Cardiac septum (tissue), 1 donor: ENCODE results near the gene ATCAY. TPM values are rescaled to one million over a fixed set of nuclear protein-coding genes. Genes with fewer than 3 reads are reported as not detected.
"Not testable (repeated sequence)": the region's sequence is repeated elsewhere in the genome, so short reads cannot be mapped to it uniquely, and the experiment has no call there.

Source experiments
- DNase-seq: peaks from one replicate; pipeline ENCODE4 v3.0.0-alpha.2; 2020; ENCODE audit warnings: low spot score
- intact Hi-C: fragments of 100-400 bp; cut with DNase I; formaldehyde crosslinking; loops from one replicate; pipeline ENCODE4 v1.14.0; 2022
- total RNA-seq: library from RNA; stranded (reverse); fragmentation: NEBNext Ultra II Directional; extraction: Animal tissue kit (Norgen Biotek cat#: 25700); gene quantifications from one replicate; pipeline ENCODE4 v1.2.1, GENCODE V29; 2021
- donor health status: DM: no; HTN: no; CAD: no.

Gene ATCAY
- total RNA-seq, 1 donor from 2014 or later: not detected

DNA sequence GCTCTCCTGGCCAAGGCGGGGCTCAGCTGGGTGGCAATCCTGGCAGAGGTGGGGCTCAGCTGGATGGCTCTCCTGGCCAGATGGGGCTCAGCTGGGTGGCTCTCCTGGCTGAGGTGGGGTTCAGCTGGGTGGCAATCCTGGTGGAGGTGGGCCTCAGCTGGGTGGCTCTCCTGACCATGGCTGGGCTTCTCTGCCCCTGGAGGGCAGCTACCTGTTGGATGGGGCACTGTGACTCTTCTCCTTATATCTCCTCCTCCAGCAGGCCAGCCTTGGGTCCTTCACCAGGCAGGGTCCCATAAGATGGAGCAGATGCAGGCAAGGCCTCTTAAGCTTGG lies 28.3 kb upstream of the ATCAY start:
- DNase-seq: no peak
- intact Hi-C loops: no loop called here

DNA sequence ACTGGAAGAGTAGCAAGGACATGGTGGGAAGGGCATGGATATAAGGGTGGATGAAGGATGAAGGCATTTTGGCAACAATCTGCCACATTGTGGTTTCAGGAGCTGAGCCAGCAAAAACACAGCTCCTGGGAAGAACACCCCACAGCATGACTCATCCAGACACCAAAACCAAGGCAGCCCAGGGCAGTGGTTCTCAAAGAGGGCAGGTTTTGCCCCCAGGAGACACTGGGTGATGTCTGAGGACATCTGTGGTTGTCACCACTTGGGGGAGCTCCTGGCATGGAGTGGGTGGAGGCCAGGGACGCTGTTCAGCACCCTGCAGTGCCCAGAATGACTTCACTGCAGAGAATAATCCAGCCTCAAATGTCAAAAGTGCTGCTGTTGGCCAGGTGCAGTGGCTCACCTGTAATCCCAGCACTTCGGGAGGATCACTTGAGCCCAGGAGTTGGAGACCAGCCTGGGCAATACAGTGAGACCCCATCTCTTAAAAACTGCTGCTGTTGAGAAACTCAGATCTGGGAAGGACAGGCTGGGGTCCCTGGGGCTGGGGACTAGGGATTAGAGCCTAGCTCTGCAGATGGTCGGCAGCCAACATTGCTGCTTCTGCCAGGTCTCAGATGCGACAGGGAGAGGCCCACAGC lies 27.8 kb upstream of the ATCAY start:
- no peak for DNase-seq

DNA sequence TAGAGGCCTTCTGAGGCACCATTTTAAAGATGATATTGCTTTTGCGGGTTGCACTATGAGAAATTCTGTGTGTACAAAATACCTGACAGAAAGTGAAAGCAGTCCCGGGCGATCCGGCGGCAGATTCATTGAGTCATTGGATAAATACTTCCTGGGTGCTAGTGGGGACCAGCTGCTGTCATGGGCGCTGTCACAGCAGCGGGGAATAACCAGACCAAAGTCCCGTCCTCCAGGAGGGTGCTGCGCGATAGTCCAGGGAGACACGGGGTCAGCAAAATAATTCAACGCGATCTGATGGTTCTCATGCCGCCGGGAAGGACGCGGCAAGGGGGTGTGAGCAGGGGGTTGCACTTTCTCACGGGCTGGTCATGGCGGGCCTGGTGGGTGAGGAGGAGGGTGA lies 25.2 kb upstream of the ATCAY start:
- intact Hi-C loops: no loop called here
- no peak for DNase-seq

More for the DNA sequence above, 27.8 kb upstream of the ATCAY start:
- intact Hi-C loops: no loop called here

DNA sequence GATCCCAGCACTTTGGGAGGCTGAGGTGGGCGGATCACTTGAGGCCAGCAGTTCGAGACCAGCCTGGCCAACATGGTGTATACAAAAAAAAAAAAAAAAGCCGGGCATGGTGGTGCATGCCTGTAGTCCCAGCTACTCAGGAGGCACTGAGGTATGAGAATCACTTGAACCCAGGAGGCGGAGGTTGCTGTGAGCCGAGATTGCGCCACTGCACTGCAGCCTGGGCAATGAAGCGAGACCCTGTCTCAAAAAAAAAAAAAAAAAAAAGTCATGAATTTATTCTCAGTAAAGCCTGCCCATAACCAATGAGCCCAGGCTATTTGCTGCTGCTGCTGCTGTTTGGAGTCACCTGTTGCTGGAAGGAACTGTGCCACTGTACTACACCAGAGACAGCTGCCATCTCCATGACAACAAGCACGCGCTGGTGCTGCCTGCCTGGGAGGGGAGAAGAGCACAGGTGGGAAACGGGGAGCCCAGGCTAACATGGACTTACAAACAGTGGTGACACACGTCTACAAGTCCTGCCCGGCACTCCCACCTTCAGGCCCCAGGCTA lies 23.0 kb upstream of the ATCAY start:
- intact Hi-C loops: no loop called here

DNA sequence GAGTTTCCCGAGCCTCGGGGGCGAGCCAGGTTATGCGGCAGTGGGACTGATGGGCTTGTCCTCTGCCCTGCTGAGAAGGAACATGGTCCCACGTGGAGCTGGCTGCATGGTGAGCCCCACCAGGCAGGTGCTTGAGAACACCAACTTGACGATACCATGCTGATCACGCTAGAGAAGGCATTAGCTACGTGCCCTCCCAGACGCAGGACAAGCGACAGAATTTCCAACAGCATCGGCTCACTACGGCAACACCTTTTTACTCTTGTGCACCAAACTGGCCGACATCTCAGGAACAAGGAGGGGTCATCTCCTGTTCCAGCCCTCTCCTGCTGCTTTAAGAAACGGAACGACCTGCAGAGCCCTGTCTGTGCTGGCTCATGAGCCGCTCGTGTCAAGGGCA lies 20.0 kb upstream of the ATCAY start:
- intact Hi-C loops: no loop called here
- no peak for DNase-seq

More for the DNA sequence above, 23.0 kb upstream of the ATCAY start:
- DNase-seq: no peak

DNA sequence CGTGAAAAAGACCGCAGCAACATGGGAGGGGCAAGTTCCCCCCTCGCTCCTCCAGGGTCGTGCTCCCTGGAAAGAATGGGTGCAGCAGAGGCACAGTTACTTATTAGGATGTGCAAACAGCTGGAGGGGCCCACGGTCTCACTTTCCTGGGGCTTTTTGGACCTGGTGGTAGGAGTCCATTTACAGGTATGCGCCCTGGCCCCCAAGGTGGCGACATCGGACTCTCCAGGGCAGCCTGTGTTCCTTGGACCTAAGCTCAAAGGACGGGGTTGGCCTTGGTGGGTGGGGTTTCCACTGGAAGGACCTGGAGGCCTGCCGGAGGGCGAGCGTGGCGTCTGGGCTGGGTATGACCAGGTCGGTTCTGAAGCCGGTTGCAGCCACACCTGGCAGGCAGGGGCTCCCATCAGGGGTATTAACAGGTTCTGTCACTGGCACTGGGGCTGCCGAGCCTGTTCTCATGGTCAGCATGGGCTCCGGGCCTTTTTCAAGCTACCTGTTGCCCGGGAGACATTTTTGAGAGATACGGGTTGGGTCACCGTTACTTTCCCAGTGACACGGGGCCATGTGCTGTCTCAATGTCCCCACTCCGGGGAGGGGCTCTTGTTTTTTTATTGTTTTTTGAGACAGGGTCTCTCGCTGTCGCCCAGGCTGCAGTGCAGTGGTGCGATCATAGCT lies 17.5 kb upstream of the ATCAY start:
- intact Hi-C loops: no loop called here
- no peak for DNase-seq

DNA sequence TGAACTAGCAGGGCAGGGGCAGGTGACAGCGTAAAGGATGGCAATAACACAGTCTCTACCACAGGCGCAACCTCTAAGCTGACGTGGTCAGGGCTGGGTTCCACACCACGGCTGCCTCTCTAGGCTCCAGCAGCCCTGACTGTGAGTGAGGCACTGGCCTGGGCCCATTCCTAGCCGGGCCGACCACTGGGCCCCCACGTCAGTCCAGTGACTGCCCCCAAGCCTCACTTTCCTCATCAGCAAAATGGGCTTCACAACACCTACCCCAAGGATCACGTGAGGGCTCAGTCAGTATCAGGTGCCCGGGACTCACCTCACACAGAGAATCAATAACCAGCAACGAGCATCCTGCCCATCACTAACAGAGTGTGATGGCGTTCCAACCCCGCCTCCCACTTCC lies 16.8 kb upstream of the ATCAY start:
- no peak for DNase-seq
- intact Hi-C loops: no loop called here

DNA sequence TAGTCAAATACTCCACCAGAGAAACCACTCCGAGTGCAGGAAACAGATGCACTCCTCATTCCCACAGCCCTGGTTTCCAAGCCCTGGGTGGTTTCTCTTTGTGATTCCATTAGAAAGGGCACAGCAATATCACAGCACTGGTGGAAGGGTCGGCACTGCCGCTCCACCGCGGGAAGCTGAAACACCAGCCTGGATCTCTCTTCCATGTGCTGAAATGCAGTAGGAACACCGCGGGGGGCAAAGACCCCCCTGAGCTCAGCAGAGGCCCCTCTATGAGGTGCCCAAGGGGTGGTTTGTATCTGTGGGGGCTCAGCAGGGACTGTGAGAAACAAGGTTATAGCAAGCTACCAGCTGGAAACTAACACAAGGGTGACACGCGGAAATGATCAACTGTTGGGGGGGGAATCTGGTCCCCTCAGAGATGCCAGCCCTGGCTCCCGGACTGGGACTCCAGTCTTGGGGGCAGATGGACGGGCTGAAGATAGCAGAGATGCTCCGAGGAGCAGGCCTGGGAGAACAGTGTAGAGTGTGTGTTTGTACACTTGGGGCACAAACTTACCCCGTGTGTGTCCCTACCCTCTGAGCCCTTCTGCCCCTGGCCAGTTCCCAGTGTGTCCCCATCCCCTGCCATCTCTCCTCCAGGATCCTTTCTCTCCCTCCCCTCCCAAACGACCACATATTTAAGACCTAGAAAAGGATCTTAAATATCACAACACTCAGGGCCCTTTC lies 13.4 kb upstream of the ATCAY start:
- intact Hi-C loops: no loop called here
- DNase-seq: no peak

DNA sequence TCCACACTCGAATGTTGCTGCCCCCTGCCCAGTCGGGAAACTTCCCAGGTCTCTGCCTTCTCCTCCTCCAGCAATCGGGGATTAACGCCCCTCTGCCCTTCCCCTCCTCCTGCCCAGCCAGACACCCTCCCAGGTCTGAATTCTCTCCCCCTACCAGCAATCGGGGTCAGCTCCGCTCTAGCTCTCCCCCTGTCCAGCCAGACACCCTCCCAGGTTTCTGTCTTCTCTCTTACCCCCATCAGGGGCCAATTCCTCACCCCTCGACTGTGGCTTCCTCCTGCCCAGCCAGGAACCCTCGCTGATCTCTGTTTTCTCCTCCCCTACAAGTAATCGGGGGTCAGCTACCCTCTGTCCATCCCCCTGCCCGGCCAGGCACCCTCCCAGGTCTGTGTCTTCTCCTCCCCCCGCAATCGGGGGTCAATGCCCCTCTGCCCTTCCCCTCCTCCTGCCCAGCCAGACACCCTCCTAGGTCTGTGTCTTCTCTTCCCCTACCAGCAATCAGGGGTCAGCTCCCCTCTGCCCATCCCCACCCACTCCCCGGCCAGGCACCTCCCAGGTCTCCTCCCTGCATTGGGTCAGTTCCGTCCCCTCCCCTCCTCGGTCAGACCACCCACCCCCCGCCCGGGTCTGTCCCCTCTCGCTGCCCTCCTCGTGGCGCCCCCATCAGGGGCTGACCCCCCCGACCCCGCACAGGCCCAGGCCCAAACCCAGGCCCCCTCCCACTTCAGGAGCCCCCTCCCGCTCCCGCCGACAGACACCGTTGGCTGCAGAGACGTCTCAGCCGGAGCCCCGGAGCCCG lies 12.3 kb upstream of the ATCAY start:
- DNase-seq: no peak
- intact Hi-C loops: no loop called here

DNA sequence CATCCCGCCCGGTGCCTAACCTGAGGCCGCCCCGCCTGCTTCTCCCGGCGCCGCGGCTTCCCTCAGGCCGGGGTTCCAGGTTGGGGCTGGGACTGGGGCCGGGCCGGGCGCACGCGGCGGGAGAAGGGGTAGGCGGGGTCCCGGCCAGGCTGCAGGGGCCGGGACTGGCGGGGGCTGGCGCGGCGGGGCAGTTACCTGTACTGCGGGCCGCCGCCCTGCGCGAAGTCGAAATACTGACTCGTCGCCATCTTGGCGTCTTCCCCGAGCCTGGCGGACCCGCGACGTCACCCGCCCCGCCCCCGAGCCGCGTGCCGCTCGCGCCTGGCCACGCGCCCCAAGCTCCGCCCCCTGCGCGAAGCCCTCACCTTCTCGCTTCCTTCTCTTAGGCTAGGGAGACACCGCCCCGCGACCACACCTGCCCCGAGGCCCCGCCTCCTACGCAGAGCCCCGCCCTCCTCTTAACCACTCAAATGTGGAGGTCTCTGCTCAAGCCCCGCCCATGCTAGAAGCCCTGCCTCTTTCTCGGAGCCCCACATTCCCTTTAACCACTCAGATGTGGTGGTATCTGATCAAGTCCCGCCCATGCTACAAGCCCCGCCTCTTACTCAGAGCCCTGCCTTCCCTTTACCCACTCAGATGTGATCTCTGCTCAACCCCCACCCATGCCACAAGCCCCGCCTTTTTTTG lies 11.6 kb upstream of the ATCAY start, which contains the start of gene ZFR2:
Gene ZFR2, minus strand, starts transcription at position 269 of the 687 bp plus-strand sequence. Its CDS starts 21 bp downstream, at position 248.
- DNase-seq: no peak
- intact Hi-C loops: no loop called here

DNA sequence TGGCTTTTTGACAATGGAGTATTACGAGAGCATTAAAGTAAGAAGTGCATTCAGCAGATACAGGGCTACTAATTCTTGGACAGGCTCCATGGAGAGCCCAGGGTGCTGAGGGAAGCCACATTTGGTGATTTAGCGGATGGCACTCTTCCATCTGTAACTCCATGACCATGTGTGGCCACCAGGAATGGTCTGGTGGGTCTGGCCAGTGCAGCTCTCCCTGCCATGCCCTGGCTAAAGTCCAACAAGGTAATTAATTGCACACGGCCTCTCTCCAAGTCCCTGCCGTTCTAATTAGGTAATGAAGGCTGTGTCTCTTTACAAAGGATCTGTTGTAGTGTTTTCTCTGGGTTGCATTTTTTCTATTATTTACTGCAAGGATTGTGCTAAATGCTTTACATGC lies 7.3 kb upstream of the ATCAY start:
- DNase-seq: no peak
- intact Hi-C loops: no loop called here

DNA sequence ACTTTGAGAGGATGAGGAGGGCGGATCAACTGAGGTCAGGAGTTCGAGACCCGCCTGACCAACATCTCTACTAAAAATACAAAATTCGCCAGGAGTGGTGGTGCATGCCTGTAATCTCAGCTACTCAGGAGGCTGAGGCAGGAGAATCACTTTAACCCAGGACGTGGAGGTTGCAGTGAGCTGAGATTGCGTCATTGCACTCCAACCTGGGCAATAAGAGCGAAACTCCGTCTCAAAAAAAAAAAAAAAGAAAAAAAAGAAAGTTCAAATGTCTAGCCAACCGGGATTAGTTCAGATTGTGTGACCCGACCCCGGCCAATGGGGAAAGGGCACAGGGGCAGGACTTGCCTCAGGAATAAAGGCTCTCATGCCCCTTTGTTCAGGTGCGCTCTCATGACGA lies 5.8 kb upstream of the ATCAY start:
- DNase-seq, intact Hi-C loops: not testable (repeated sequence)

DNA sequence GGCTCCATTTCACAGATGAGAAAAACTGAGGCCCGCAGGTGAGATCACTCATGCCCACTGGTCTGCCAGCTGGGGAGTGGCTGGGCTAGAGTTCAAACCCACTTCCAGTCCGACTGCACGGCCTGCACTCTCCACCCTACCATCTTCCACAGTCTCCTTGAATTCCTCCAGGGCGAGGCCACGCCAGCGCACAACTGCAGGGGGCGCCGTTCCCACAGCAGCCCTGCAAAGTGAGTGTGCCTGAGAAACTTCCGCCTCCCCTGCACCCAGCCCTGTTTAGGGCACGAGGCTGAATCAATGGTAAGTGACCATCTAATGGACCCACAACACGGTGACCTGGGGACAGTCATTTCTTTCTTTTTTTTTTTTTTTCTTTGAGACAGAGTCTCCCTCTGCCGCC lies 829 bp upstream of the ATCAY start:
- DNase-seq: no peak
- intact Hi-C loops: no loop called here

DNA sequence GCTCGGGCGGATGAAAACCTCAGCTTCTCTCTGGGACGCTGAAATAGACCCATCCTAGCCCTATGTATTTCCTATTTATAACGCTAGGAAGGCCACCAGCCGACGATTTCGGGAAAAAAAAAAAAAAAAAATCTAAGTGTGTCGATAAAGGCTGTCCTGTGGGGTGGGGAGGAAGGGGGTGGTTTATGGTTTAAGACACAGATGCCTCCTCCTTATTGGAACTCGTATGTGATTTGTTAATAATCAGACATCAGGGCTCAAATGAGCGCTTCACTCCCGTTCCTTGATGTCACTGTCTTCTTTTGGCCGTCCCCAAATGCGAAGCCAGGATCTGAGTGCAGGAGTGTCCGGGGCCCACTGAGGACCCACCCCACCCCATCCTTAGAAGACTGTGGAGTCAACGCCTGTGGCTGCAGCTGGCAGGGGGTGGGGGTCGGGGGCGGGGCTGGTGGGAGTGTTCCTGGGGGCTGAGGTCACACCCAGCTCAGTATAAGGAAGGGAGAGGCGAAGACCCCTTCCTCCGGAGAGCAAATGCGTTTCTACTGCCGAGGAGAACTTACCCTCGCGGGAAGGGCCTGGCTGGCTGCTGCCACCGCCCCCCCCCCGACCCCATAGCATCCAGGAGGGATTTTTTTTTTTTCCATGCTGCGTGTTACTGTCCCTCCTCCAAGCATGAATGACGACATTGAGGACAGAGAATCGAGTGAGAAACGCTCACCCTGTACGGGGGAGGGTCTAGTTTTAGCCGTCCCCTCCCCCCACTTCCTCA lies 971 bp downstream of the ATCAY start:
- intact Hi-C loops: no loop called here
- no peak for DNase-seq

DNA sequence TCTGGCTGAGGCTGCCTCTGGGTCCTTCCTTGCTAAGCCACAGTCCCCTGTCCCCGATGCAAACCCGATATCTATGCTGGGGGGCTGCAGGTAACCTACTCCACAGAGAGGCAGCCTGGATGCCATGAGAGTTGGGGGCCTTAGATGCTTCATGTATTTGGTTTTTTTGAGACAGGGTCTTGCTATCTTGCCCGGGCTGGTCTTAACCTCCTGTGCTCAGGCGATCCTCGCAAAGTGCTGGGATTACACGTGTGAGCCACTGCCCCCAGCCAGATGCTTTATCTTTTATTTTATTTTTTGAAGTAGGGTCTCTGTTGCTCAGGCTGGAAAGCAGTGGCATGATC lies 1.5 kb downstream of the ATCAY start:
- no peak for DNase-seq
- intact Hi-C loops: no loop called here

DNA sequence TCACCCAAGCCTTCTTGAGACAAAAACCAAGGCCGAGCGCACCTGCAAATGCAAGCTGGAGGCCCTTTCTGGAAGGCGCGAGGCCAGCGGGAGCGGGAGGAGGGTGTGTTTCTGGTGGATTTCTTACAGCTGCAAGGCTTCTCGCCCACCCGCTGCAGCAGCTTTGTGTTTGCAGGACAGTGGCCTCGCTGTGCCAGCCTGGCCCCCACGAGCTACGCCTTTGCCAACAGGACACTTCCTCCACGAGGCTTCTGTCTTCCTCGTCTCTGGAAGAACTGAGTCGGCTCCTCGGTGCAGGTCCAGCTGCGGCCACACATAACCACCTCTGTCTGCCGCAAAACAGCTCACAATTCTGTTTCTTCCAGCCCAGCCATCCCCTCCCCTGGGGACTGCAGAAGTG lies 10.1 kb downstream of the ATCAY start:
- intact Hi-C loops: no loop called here
- no peak for DNase-seq

DNA sequence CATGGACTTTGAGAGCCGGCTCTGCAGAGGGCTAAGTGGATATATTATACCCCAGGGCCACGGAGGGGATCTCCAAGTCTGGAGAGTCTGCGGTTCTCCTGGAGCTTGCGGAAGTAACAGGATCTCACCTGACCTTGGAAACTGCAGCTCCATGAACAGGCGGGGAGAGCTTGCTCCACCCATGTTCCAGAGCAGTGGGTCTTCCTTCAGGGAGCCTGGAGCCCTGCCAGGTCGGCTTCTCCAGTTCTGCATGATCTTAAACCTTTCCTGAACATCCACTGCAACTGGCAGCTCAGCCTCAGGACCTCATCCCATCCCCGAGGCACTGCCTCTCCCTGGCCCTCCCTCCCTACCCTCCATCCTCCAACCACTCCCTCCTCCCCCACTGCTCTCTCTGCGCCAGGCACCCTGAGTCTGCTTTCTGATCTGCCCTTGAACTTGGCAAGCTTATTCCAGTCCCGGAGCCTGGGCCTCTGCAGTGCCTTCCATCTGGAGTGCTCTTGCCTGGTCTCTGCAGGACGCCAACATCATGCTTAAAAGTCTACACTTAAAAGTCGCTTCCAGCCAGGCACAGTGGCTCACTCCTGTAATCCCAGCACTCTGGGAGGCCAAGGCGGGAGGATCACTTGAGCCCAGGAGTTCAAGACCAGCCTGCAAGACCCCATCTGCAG lies 13.2 kb downstream of the ATCAY start:
- intact Hi-C loops: no loop called here
- no peak for DNase-seq

DNA sequence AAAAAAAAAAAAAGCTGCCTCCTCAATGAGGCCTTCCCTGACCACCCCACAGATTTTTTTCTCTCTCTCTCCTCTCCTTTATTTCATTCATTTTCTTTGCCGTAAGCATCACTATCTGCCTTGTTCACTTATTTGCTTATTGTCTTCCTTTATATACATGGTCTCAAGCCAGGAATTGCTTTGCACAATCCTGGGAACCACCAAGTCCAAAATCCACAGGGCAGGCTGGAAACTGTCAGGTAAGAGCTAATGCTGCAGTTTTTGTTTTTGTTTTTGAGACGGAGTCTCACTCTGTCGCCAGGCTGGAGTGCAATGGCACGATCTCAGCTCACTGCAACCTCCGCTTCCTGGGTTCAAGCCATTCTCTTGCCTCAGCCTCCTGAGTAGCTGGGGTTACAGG lies 14.5 kb downstream of the ATCAY start:
- DNase-seq, intact Hi-C loops: not testable (repeated sequence)
